Common myeloid progenitor, CD34-positive (primary cell): Measurements from ENCODE around the gene RCOR3.
"Not testable (repeated sequence)": the region's sequence is repeated elsewhere in the genome, so short reads cannot be mapped to it uniquely, and the experiment has no call there.

Experiments
- CTCF ChIA-PET: fragments of 350-600 bp; sonication (Branson Sonifier 250); formaldehyde crosslinking; loops from one replicate; lab custom pipeline; 2021; ENCODE audit warnings: antibody characterized with exemption; lab: Charles Lee
- POLR2A ChIA-PET: fragments of 350-600 bp; sonication (Branson Sonifier 250); formaldehyde crosslinking; loops from one replicate; lab custom pipeline; 2021; ENCODE audit warnings: antibody characterized with exemption; lab: Charles Lee
- DNase-seq, 3 donors: peaks; one replicate each; pipeline versions ENCODE4 v3.0.0 to v3.0.0-alpha.2; 2013
- H3K27ac ChIP-seq, 2 experiments: 1 replicate in 1 of 2; 2 replicates in 1 of 2; pipeline ENCODE4 v1.7.0; 2013; ENCODE audit warnings: inconsistent platforms in 2 of 2, low read length in 2 of 2, mild to moderate bottlenecking in 2 of 2, low read depth in 1 of 2, moderate library complexity in 1 of 2; ENCODE audit not compliant: severe bottlenecking in 2 of 2, insufficient read depth in 1 of 2, poor library complexity in 1 of 2
- H3K27me3 ChIP-seq, 5 experiments: replicated peaks in 2 of 5; 1 replicate in 3 of 5; 2 replicates in 2 of 5; pipeline versions ENCODE4 v1.6.1 to v1.7.0; 2013; ENCODE audit warnings: low read length in 4 of 5, mild to moderate bottlenecking in 2 of 5, moderate library complexity in 2 of 5, inconsistent platforms in 1 of 5; ENCODE audit not compliant: insufficient read depth in 5 of 5, control insufficient read depth in 4 of 5
- H3K36me3 ChIP-seq, 4 experiments: 1 replicate in 2 of 4; 2 replicates in 2 of 4; pipeline versions ENCODE4 v1.6.1 to v1.7.0; 2013; ENCODE audit warnings: low read length in 3 of 4, control low read depth in 1 of 4, mild to moderate bottlenecking in 1 of 4; ENCODE audit not compliant: control insufficient read depth in 4 of 4, insufficient read depth in 4 of 4
- H3K4me1 ChIP-seq, 4 experiments: 1 replicate in 3 of 4; 2 replicates in 1 of 4; pipeline versions ENCODE4 v1.6.1 to v1.7.1; 2013; ENCODE audit warnings: low read length in 3 of 4, mild to moderate bottlenecking in 3 of 4, control low read depth in 1 of 4, inconsistent platforms in 1 of 4, moderate library complexity in 1 of 4; ENCODE audit not compliant: control insufficient read depth in 4 of 4, insufficient read depth in 4 of 4; ENCODE audit errors: control extremely low read depth in 1 of 4
- H3K4me3 ChIP-seq, 7 experiments: 1 replicate in 4 of 7; 2 replicates in 3 of 7; pipeline versions ENCODE4 v1.5.1 to v1.7.0; 2013; ENCODE audit warnings: mild to moderate bottlenecking in 7 of 7, low read length in 6 of 7, moderate library complexity in 6 of 7, inconsistent platforms in 2 of 7, low read depth in 2 of 7, control low read depth in 1 of 7; ENCODE audit not compliant: insufficient read depth in 4 of 7, control insufficient read depth in 1 of 7; ENCODE audit errors: extremely low read depth in 1 of 7
- H3K9me3 ChIP-seq, 5 experiments: 1 replicate in 4 of 5; 2 replicates in 1 of 5; pipeline versions ENCODE4 v1.6.1 to v1.7.1; 2013; ENCODE audit warnings: low read length in 4 of 5, mild to moderate bottlenecking in 2 of 5, inconsistent platforms in 1 of 5, low read depth in 1 of 5, moderate library complexity in 1 of 5; ENCODE audit not compliant: control insufficient read depth in 4 of 5, insufficient read depth in 2 of 5; ENCODE audit errors: control extremely low read depth in 1 of 5
- WGBS: methylation state at CpG from one replicate; pipeline ENCODE4 v1.1.5; 2013; ENCODE audit not compliant: insufficient coverage; 5-methylcytosine and 5-hydroxymethylcytosine counted together

The RCOR3 gene

DNA sequence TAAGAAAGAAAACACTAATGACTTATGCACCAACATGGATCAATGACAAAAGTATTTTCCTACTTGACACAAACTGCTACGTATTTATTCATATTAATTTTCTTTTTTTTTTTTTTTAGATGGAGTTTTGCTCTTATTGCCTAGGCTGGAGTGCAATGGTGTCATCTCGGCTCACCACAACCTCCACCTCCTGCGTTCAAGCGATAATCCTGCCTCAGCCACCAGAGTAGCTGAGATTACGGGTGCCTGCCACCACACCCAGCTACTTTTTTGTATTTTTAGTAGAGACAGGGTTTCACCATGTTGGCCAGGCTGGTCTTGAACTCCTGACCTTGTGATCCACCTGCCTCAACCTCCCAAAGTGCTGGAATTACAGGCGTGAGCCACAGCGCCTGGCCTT, 62.5 kb downstream of the RCOR3 start:
- H3K27ac ChIP-seq, H3K9me3 ChIP-seq, H3K27me3 ChIP-seq, POLR2A ChIA-PET, H3K36me3 ChIP-seq, H3K4me3 ChIP-seq: not testable (repeated sequence)
- CTCF ChIA-PET, result interaction anchor here (0.9 to 9.5 kb wide), 6 partner anchors 19 to 190 kb away, joined by 3 to 111 read pairs (median 24); no protein-coding TSS in a partner anchor
- H3K4me1 ChIP-seq, result peaks cover 0 to 26% (median 13%) of the 10 kb centered on the region in 4 experiments
- 88% methylated on average over 3 of the region's 7 CpGs for WGBS
- peak in 1 of 3 donors; percentile 34 for DNase-seq

DNA sequence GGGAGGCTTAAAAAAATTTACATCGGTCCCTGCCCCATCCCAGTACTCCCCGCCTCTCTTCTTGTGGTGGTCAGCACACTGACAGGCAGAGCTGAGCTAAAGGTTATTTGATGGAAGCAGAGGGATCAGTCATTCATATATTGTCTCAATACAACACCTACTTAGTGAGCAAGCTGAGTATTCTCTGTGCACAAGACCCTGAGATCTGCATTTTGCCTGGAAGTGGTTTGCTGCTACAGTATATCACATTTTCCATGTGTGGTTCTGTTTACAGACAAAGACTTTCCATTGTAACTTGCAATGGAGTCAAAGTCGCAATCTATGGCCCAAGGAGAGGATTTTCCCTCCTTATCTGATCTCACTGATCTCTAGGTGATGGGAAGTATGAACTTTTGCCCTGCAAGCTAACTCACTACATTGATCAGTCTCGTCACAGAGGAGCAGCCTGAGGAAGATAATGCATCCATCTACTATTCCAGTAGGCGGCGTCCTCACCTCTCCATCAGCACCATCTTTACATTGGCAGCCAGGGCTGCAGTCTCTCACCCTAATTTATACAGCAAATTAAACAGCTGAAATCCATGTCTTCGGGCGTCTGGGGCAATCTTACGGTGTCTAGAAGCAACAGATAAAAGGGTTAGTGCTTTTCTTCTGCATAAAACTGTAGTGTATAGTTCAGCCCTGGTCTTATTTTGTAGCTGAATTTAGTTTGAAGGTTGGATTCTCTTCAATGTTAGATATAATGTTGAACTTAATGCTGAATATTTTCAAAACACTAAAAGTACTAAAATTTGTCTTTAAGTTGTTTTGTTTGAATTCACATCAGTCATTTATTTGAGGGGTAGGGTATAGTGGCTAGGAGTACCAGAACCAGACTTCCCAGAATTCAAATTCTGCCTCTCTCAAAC, 64.2 kb downstream of the RCOR3 start:
- H3K27me3 ChIP-seq, result no peaks in the 10 kb centered on the region
- WGBS, result 58% methylated on average over 2 of the region's 9 CpGs
- H3K4me1 ChIP-seq, result peaks cover 8 to 38% (median 25%) of the 10 kb centered on the region in 4 experiments
- no peak overlapping the region for H3K4me3 ChIP-seq
- CTCF ChIA-PET, result interaction anchor here (0.7 to 9.5 kb wide), 33 partner anchors 9 to 332 kb away, joined by 3 to 111 read pairs (median 5); partner anchors contain the start of gene RD3
- H3K9me3 ChIP-seq, result no peaks in the 10 kb centered on the region
- POLR2A ChIA-PET, result interaction anchor here (1.1 kb wide), 1 partner anchor 12 kb away, joined by 3 read pairs; no protein-coding TSS in a partner anchor
- H3K36me3 ChIP-seq, result no peaks in the 10 kb centered on the region
- no peak overlapping the region for H3K27ac ChIP-seq
- DNase-seq, result peak; percentile 72 to 84 (median 84)

- no peaks in the 10 kb centered on the region for H3K27me3 ChIP-seq
- H3K4me1 ChIP-seq, result peaks cover 16 to 50% (median 42%) of the 10 kb centered on the region in 4 experiments
- no peak for DNase-seq
- WGBS, result 86% methylated on average over 4 of the region's 12 CpGs
- no peaks in the 10 kb centered on the region for H3K36me3 ChIP-seq
- CTCF ChIA-PET, result interaction anchor here (1.0 to 9.5 kb wide), 5 partner anchors 15 to 186 kb away, joined by 3 to 111 read pairs (median 43); no protein-coding TSS in a partner anchor
- no peak overlapping the region for H3K27ac ChIP-seq
- no peak overlapping the region for H3K4me3 ChIP-seq
- POLR2A ChIA-PET, result interaction anchor here (0.6 to 1.2 kb wide), 2 partner anchors 14 to 171 kb away, joined by 3 to 4 read pairs; no protein-coding TSS in a partner anchor
- H3K9me3 ChIP-seq, result no peaks in the 10 kb centered on the region
Measured at GRCh38 chr1:211324992-211325775, 66.0 kb downstream of the RCOR3 start.

GRCh38 chr1:211326140-211326527, 67.0 kb downstream of the RCOR3 start:
- Histone ChIP-seq H3K4me1 (peaks cover 16 to 54% (median 48%) of the 10 kb centered on the region in 4 experiments), H3K27me3 (no peaks in the 10 kb centered on the region), H3K36me3 (peaks cover 0 to 6% (median 0%) of the 10 kb centered on the region in 4 experiments), H3K9me3 (no peaks in the 10 kb centered on the region), H3K4me3 (peak overlapping the region; percentile 45 to 88 (median 72)), H3K27ac (peak overlapping the region; percentile 36 to 39)
- no peak for DNase-seq
- 88% methylated on average over 6 of the region's 8 CpGs for WGBS
- CTCF ChIA-PET, result interaction anchor here (0.7 to 9.5 kb wide), 6 partner anchors 14 to 185 kb away, joined by 3 to 111 read pairs (median 4); no protein-coding TSS in a partner anchor
- POLR2A ChIA-PET, result interaction anchor here (0.5 to 1.4 kb wide), 4 partner anchors 13 to 847 kb away, joined by 3 to 4 read pairs (median 3); no protein-coding TSS in a partner anchor

DNA sequence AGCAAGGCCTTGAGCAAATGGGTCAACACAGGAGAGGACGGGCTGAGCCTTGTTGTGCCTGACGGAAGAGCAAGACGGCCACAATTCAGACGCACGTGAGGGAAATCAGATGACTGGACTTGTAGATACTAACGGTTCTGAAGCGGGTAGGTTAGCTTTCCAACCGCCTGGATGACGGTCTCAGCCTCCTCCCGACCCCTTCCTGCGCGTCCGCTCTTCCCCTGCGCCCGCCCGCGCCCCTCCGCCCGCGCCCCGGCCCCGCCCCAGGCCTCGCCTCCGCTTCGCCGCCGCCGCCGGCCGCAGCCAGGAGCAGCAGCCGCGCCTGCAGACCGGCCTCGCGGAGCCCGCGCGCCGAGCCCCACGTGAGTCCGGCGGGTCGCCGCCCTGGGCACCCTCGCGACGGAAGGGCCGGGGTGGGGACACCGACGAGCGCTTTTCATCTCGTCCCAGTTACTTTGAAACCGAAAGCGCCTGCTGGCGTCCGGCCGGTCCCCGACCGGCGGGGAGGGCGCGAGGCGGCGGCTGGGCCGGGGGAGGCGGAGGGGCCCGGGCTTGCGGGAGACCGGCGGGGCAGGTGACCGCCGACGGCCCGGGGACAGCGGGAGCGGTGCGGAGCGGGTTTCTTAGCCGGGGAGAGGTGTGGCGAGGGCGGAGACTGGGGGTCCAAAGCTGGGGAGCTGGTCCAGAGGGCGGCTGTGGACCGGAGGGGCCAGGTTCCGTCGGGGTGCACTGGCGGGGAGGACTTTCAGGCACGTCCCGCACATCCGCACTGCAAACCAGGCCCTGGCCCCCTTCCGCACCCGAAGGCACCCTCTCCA, 67.6 kb downstream of the RCOR3 start, which contains the start of gene TRAF5:
Gene TRAF5, plus strand, starts transcription at position 306 of the 818 bp plus-strand sequence. CDS start 26,407 bp downstream, outside the sequence.
- H3K27me3 ChIP-seq, result no peaks in the 10 kb centered on the region
- peaks cover 16 to 54% (median 48%) of the 10 kb centered on the region in 4 experiments for H3K4me1 ChIP-seq
- ChIA-PET POLR2A (interaction anchor here (0.5 to 1.4 kb wide), 4 partner anchors 13 to 847 kb away, joined by 3 to 4 read pairs (median 3); no protein-coding TSS in a partner anchor), CTCF (interaction anchor here (0.7 to 9.5 kb wide), 9 partner anchors 14 to 185 kb away, joined by 3 to 111 read pairs (median 6); no protein-coding TSS in a partner anchor)
- H3K36me3 ChIP-seq, result peaks cover 0 to 6% (median 0%) of the 10 kb centered on the region in 4 experiments
- DNase-seq, result peak; percentile 39 to 72 (median 56)
- H3K9me3 ChIP-seq, result no peaks in the 10 kb centered on the region
- H3K4me3 ChIP-seq, result peak within 1 kb of the TSS; percentile 45 to 88 (median 74)
- WGBS, result under 1% methylated on average over 73 of the region's 91 CpGs
- H3K27ac ChIP-seq, result peak within 1 kb of the TSS; percentile 36 to 76
